ENCODE measurements around the gene LRRC25.
"Not testable (repeated sequence)": the region's sequence is repeated elsewhere in the genome, so short reads cannot be mapped to it uniquely, and the experiment has no call there.

Gene LRRC25

DNA sequence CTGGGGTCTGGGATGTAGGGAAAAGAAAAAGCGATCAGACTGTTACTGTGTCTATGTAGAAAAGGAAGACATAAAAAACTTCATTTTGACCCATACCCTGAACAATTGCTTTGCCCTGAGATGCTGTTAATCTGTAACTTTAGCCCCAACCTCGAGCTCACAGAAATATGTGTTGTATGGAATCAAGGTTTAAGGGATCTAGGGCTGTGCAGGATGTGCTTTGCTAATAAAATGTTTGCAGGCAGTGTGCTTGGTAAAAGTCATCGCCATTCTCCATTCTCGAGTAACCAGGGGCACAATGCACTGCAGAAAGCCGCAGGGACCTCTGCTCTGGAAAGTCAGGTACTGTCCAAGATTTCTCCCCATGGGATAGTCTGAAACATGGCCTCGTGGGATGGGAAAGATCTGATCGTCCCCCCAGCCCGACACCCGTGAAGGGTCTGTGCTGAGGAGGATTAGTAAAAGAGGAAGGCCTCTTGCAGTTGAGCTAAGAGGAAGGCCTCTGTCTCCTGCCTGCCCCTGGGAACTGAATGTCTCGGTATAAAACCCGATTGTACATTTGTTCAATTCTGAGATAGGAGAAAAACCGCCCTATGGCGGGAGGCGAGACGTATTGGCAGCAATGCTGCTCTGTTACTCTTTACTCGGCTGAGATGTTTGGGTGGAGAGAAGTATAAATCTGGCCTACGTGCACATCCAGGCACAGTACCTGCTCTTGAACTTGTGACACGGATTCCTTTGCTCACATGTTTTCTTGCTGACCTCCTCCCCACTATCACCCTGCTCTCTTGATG lies 5.2 kb upstream of the LRRC25 start:
- DNase-seq (ENCODE audit: low read depth) = not testable (repeated sequence)

- DNase-seq (ENCODE audit: low read depth) = no peak
Observed at GRCh38 chr19:18401580-18402112, 4.2 kb upstream of the LRRC25 start.

DNA sequence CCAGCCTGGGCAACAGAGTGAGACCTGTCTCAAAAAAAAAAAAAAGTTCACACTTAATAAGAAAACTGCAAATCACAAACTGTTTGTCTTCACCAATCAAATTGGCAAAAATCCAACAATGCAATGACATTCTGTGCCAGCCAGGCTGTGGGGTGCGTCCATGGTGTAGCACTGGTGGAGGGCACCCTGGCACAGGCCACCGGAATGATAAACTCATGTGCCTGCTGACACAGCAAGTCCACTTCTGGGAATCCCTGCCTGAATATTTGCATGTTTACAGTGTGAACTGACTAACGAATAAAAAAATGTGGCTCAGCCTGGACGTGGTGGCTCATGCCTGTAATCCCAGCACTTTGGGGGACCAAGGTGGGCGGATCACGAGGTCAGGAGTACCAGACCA lies 1.6 kb upstream of the LRRC25 start:
- no peak for DNase-seq (ENCODE audit: low read depth)

DNA sequence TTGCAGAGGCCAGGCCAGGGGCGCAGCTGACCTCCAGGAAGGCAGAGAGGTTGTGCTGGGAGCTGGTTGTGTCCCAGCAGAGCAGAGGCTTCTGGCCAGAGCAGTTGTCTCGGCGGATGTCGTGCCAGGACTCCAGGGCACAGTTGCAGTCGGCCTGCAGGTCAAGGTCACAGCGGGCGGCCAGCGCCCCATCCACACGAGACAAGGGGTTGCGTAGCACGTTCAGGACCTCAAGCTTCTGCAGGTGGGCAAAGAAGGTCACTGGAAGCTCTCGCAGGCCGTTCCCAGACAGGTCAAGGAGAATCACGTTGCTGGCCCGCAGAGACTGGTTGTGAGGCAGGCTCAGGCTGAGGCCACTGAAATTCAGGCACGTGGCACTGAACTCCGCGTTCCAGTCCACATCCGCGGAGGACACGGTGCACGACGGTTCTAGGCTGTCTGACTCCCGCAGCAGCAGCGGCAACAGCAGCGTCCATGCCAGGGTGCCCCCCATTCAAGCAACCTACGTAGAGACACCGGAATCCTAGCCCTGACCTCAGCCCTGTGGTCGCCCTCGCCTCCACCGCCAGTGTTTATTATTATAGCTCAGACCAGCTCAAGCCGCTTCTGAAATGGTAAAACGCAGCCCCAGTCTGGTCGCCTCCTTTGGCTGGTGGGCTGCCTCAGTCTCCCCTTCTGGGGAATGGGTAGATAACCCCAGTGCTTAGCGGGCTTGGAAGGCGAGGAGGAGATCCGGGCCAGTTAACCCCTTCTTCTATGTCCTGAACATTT lies 766 bp downstream of the LRRC25 start:
- no peak for DNase-seq (ENCODE audit: low read depth)

- no peak for DNase-seq (ENCODE audit: low read depth)
Observed at GRCh38 chr19:18393836-18394235, 3.6 kb downstream of the LRRC25 start.

DNA sequence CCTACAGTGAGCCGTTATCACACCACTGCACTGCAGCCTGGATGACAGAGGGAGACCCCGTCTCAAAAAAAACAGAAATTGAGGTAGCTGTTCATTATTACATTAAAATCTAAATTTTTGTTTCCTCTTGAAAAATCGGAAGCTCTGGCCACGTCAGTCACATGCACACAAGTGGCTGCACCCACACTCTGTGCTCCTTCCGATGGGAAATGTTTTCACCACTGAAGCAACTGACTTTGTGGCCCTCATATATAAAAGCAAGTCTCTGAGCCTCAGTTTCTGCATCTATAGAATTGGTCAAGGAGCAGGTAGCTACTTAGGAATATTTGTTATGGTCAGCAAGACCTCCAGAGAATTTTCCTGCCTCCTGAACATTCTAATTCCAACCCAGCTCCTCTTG lies 4.5 kb downstream of the LRRC25 start:
- DNase-seq (ENCODE audit: low read depth) = no peak

DNA sequence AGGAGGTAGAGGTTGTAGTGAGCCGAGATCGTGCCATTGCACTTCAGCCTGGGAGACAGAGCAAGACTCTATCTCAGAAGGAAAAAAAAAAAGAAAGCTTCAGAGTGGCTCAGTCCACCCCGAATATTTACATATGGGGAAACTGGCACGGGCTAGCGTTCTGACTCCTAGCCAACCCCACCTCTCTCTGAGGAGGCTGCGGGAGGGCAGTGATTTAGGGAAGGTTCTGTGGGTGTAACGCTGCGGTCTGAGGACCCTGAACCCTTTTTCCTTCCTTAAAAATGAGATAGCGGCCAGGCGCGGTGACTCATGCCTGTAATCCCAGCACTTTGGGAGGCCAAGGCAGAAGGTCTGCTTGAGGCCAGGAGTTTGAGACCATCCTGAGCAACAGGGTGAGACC lies 5.0 kb downstream of the LRRC25 start:
- DNase-seq (ENCODE audit: low read depth) = no peak

- DNase-seq (ENCODE audit: low read depth) = no peak
Observed at GRCh38 chr19:18391509-18392075, 5.8 kb downstream of the LRRC25 start.

- DNase-seq (ENCODE audit: low read depth) = no peak
Observed at GRCh38 chr19:18390065-18390907, 7.1 kb downstream of the LRRC25 start.

DNA sequence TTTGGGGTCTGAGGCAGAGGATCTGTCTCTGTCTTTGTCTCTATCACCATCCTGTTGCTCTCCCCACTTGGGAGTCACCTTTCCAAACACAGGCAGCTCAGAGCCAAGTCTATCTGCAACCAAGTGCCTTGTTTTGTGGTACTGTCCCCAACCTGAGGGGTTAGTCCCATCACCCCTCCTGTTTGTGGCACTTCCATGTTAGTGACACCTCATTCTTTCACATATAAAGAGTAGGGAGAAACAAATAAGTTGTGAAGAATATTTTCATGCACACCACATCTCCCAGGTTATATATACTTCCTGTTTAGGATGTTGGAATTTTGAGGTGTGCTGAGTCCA lies 7.7 kb downstream of the LRRC25 start:
- no peak for DNase-seq (ENCODE audit: low read depth)

GRCh38 chr19:18388960-18389725 lies 8.3 kb downstream of the LRRC25 start:
- no peak for DNase-seq (ENCODE audit: low read depth)

- peak; percentile 49 for DNase-seq (ENCODE audit: low read depth)
Observed at GRCh38 chr19:18388100-18388959, 9.1 kb downstream of the LRRC25 start.

GRCh38 chr19:18386543-18387271 lies 10.7 kb downstream of the LRRC25 start:
- DNase-seq (ENCODE audit: low read depth) = no peak

GRCh38 chr19:18385675-18386542 lies 11.5 kb downstream of the LRRC25 start, which contains the start of gene GDF15:
Gene GDF15 (plus strand): TSS chr19:18386158. CDS start chr19:18386190, 32 bp downstream.
- no peak for DNase-seq (ENCODE audit: low read depth)

- no peak for DNase-seq (ENCODE audit: low read depth)
Observed at GRCh38 chr19:18385359-18385674, 12.1 kb downstream of the LRRC25 start.

GRCh38 chr19:18384775-18385174 lies 12.6 kb downstream of the LRRC25 start:
- no peak for DNase-seq (ENCODE audit: low read depth)

DNA sequence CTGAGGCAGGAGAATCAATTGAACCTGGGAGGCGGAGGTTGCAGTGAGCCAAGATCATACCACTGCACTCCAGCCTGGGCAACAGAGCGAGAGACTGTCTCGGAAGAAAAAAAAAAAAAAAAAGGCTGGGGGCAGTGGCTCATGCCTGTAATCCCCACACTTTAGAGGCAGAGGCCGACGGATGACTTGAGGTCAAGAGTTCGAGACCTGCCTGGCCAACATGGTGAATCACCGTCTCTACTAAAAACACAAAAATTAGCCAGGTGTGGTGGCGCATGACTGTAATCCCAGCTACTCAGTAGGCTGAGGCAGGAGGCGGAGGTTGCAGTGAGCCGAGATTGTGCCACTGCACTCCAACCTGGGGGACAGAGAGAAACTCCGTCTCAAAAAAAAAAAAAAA lies 13.8 kb downstream of the LRRC25 start:
- not testable (repeated sequence) for DNase-seq (ENCODE audit: low read depth)

DNA sequence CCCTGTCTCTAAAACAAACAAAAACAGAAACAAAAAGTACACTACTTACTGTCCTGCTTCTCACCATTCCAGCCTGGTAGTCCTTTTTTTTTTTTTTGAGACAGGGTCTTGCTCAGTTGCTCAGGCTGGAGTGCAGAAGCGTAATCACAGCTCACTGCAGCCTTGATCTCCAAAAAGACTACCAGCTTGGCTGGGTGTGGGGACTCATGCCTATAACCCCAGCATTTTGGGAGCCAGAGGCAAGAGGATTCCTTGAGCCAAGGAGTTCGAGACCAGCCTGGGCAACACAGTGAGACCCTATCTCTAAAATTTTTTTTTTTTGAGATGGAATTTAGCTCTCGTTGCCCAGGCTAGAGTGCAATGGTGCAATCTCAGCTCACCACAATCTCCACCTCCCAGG lies 16.6 kb downstream of the LRRC25 start:
- no peak for DNase-seq (ENCODE audit: low read depth)

Data from stimulated activated CD8-positive, alpha-beta memory T cell treated with anti-CD3 and anti-CD28 coated beads, Interleukin-15, amount 100 ng/mL, for 1 hour (primary cell).